ENCODE results near the gene DDX10.

DDX10 gene

GRCh38 chr11:108906826-108907225, 242.0 kb downstream of the DDX10 start:
- no peak for DNase-seq (ENCODE audit: low spot score)

GRCh38 chr11:108909041-108909440, 244.2 kb downstream of the DDX10 start:
- DNase-seq (ENCODE audit: low spot score), result no peak

- DNase-seq (ENCODE audit: low spot score), result no peak
These were observed 245.1 kb downstream of the DDX10 start for GRCh38 chr11:108909921-108910320.

GRCh38 chr11:108912581-108912980, 247.7 kb downstream of the DDX10 start:
- DNase-seq (ENCODE audit: low spot score), result no peak

- no peak for DNase-seq (ENCODE audit: low spot score)
These were observed 248.3 kb downstream of the DDX10 start for GRCh38 chr11:108913204-108913603.

- DNase-seq (ENCODE audit: low spot score), result no peak
These were observed 249.3 kb downstream of the DDX10 start for GRCh38 chr11:108914211-108914610.

- no peak for DNase-seq (ENCODE audit: low spot score)
These were observed 250.1 kb downstream of the DDX10 start for GRCh38 chr11:108914981-108915380.

- DNase-seq (ENCODE audit: low spot score), result no peak
These were observed 250.8 kb downstream of the DDX10 start for GRCh38 chr11:108915666-108916065.

- no peak for DNase-seq (ENCODE audit: low spot score)
These were observed 251.4 kb downstream of the DDX10 start for GRCh38 chr11:108916290-108916689.

- DNase-seq (ENCODE audit: low spot score), result no peak
These were observed 252.1 kb downstream of the DDX10 start for GRCh38 chr11:108916935-108917334.

GRCh38 chr11:108921211-108921610, 256.3 kb downstream of the DDX10 start:
- no peak for DNase-seq (ENCODE audit: low spot score)

- DNase-seq (ENCODE audit: low spot score), result no peak
These were observed 257.4 kb downstream of the DDX10 start for GRCh38 chr11:108922241-108922640.

GRCh38 chr11:108923413-108923812, 258.5 kb downstream of the DDX10 start:
- DNase-seq (ENCODE audit: low spot score), result no peak

- DNase-seq (ENCODE audit: low spot score), result no peak
These were observed 261.4 kb downstream of the DDX10 start for GRCh38 chr11:108926171-108926840.

- DNase-seq (ENCODE audit: low spot score), result no peak
These were observed 262.1 kb downstream of the DDX10 start for GRCh38 chr11:108926841-108927577.

GRCh38 chr11:108927791-108928545, 263.1 kb downstream of the DDX10 start:
- DNase-seq (ENCODE audit: low spot score), result no peak

GRCh38 chr11:108929241-108929640, 264.4 kb downstream of the DDX10 start:
- no peak for DNase-seq (ENCODE audit: low spot score)

GRCh38 chr11:108931168-108931567, 266.3 kb downstream of the DDX10 start:
- no peak for DNase-seq (ENCODE audit: low spot score)

GRCh38 chr11:108933630-108934029, 268.8 kb downstream of the DDX10 start:
- DNase-seq (ENCODE audit: low spot score), result no peak

GRCh38 chr11:108934289-108934688, 269.4 kb downstream of the DDX10 start:
- DNase-seq (ENCODE audit: low spot score), result no peak

- DNase-seq (ENCODE audit: low spot score), result no peak
These were observed 269.8 kb downstream of the DDX10 start for GRCh38 chr11:108934696-108935095.

GRCh38 chr11:108937746-108938145, 272.9 kb downstream of the DDX10 start:
- no peak for DNase-seq (ENCODE audit: low spot score)

GRCh38 chr11:108938604-108939003, 273.7 kb downstream of the DDX10 start:
- DNase-seq (ENCODE audit: low spot score), result no peak

All from germinal center (tissue), 1 donor.